Astrocyte of the hippocampus (primary cell): Measurements from ENCODE around the gene TECR.
"Not testable (repeated sequence)": the region's sequence is repeated elsewhere in the genome, so short reads cannot be mapped to it uniquely, and the experiment has no call there.

Experiments used
- DNase-seq: peaks from one replicate; pipeline ENCODE4 v3.0.0; 2011; ENCODE audit warnings: low read depth, low spot score

The TECR gene

DNA sequence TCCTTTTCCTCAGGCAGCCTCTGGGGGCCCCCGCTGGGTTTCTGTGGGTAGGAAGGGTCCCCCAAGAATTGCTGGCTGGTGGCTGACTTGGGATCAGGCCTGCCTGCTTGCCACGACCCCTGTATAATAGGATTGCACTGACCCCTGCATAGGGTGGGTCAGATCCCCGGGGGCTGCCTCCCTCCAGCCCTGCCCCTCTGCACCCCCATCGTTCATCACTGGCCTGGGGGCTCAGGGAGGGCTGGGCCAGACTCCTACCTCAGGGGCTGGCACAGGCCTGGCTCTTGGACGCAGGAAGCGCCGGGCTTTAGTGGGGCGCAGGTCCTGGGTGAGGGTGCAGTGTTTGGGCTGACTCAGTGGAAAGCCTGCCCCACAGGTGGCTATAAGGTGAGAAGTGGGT lies 31.9 kb downstream of the TECR start:
- DNase-seq: no peak

DNA sequence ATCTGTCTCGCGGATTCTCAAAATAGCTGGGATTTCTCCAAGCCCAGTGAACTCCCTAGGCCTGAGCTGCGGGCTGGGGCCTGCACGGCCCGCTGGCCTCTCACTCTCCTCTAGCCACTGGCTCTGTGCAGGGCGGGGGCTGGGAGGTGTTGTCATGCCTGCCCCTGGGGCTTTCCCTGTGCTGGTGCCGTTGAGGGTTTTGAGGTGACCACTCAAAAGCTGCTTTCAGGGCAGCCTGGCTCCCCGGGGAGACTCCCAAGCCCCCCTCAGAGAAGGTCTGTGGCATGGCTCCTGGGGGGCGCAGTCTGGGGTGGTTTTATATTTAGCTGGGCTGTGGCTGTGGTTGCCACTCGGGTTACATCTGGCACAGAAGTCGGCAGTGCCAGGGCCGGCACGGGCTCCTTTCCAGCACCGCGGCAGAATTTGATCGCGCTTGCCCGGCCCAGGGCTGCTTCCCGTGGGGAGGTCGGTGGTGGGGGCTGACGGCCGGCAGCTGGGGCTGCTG lies 32.5 kb downstream of the TECR start:
- DNase-seq: peak; percentile 73

DNA sequence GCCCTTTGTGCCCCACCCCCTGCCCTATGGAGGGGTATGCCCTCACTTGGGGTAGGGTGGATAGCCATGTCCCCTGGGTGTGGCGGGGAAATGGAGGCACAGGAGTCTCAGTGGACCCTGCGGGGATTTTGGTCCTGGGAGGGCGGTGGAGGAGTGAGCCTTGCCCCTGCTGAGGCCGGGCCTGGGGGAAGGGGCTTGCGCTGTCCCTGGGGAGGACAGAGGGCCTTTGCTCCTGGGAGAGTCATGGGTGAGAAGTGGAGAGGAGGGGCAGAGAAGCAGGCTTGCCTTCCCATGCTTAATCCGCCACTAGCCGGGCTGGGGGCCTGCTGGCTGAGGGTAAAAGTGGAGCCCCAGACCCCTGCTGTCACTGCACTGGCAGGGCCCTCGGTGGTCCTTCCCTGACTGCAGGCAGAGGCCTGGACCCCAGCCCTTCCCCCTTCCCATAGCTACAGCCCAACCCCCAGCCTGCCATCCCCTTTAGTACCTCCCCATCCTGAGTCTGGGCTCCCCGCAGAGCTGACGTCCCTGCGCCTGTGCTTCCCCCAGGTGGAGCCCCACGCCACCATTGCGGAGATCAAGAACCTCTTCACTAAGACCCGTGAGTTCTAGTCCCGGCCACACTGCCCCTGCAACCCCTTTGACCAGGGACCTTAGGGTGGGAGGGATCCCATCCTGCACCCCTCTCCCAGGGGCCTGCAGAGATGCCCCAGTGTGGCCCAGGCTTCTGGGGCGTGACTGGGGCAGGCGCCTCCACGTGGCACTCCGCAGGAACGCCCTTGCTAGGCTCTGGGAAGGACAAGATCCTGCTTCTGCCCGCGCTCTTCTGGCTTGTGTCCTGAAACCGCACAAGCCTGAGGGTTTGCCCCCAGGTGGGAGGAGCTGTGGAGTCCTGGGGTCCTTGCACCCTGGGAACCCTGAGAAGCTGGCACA lies 33.5 kb downstream of the TECR start:
- DNase-seq: no peak

DNA sequence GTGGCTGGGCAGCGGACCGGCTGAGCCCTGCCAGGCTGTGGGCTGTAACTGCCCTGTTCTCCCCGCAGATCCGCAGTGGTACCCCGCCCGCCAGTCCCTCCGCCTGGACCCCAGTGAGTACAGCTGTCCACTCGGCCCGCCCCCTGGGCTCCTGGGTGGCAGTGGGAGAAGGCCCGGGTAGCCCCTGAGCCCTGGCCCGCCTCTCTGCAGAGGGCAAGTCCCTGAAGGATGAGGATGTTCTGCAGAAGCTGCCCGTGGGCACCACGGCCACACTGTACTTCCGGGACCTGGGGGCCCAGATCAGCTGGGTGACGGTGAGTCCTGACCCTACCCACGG lies 34.2 kb downstream of the TECR start:
- DNase-seq: no peak

DNA sequence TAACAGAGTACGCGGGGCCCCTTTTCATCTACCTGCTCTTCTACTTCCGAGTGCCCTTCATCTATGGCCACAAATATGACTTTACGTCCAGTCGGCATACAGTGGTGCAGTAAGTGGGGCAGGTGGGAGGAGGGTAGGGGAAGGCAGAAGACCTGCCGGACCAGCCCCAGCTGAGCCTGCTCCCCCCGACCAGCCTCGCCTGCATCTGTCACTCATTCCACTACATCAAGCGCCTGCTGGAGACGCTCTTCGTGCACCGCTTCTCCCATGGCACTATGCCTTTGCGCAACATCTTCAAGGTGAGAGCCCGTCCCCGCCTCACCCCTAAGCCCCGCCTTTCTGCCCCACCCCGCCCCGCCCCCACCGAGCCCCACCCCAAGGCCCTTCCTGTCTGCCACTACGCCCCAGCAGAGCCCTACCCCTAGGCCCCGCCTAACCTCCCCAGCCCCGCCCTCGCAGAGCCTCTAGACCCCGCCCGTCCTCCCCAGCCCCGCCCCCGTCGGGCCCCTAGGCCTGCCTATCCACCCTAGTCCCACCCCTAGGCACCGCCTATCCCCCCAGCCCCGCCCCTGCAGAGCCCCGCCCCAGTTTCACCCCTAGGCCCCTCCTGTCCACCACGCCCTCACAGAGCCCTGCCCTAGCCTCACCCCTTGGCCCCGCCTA lies 34.7 kb downstream of the TECR start:
- DNase-seq: no peak

DNA sequence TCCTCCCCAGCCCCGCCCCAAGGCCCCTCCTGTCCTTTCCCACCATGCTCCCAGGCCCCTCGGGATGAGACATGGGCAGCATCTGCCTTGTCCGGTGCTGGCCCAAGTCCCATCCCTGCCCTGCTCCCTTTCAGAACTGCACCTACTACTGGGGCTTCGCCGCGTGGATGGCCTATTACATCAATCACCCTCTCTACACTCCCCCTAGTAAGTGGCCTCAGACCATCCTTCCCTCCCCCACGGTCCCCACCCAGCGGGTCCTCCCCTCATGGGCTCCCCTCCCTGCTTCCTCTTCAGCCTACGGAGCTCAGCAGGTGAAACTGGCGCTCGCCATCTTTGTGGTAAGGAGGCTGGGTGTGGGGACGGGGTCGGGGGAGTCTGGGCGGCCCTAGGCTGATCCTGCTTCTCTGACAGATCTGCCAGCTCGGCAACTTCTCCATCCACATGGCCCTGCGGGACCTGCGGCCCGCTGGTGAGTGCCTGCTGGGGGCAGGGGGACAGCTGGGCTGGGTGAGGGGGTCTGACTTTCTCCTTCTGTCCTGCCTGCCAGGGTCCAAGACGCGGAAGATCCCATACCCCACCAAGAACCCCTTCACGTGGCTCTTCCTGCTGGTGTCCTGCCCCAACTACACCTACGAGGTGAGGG lies 35.4 kb downstream of the TECR start:
- not testable (repeated sequence) for DNase-seq

DNA sequence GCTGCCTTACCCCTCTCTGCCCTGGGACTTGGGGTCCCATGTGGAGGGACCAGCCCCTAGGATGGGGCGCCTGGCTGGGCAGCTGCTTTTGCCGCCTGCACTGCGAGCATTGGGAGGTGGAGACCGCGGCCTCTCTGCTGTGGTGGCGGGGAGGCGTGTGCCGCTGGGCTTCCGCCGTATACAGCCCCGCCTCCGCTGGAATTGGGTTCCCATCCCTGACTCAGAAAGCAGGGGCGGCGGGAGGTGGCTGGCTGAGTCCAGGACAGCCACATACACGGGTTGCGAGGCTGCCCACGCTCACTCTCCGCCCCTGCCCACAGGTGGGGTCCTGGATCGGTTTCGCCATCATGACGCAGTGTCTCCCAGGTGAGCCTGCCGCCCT lies 35.9 kb downstream of the TECR start:
- no peak for DNase-seq

DNA sequence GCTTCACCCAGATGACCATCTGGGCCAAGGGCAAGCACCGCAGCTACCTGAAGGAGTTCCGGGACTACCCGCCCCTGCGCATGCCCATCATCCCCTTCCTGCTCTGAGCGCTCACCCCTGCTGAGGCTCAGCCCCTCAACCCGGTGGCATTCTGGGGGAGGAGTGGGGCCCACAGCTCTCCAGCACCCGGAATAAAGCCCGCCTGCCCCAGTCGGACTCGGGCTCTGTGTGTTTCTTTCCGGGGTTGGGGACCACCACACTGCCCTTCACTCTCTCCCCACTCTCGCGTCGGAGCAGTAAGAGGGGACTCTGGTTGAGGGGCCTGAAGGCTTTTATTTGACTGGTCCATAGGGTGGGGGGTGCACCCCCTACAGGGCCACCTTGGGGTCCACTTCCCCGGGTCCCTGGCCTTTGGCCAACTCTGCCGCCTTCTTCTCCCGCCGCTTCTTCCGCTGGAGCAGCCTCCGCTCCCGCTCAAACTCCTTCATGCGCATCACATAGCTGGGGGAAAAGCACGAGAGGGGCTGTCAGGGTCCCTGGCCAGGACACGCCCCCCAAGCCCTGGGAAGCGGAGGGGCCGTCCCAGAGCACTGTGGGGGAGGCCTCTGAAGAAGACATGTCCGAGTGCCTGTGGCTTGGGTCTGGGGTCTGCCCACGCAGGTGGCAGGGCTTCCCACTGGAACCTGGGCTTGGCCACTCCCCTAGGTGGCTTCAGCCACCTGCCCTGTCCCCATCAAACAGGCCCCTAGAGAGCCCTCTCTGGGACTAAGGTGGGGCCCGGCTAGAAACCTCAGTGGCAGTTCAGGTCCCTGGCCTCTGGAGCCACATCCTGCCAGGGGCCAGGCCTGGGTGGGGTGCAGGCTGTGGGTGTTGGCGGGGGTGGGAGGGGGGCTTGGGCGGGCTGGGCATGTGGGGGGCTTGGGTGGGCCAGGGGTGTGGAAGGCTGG lies 36.6 kb downstream of the TECR start:
- no peak for DNase-seq

DNA sequence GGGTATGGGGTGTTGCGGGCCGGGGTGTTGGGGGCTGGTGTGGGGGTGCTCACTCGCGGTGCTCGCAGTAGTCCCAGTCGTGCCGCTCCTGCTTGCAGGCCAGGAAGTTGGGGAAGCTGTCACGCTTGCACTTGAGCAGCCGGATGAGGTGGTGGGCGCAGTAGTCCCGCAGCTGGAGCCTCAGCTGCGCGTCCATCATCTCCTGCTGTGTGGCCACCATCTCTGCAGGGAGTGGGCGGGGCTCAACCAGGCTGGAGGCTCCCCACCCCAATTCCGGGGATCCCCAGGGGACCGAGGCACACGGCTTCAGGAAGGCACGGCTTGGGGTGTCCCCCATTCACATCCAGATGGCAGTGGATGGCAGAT lies 37.3 kb downstream of the TECR start:
- DNase-seq: no peak

DNA sequence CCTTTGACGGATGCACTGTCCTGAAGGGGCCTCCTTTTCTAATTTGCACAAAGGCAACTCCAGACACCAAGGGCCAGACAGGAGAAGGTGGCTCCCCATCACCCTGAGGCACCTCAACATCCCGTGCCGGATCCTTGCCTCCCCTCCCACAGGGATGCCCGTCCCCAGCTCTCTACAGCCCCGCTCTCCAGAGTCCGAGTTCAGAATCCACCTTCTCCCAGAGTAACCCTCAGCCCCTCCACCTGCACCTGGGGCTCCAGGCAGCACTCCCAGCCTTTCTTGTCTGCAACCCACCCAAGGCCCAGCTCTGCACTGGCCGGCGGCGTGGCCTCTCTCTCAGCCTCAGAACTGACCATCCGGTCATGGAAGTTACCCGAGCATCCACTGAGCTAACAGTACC lies 37.7 kb downstream of the TECR start:
- no peak for DNase-seq

DNA sequence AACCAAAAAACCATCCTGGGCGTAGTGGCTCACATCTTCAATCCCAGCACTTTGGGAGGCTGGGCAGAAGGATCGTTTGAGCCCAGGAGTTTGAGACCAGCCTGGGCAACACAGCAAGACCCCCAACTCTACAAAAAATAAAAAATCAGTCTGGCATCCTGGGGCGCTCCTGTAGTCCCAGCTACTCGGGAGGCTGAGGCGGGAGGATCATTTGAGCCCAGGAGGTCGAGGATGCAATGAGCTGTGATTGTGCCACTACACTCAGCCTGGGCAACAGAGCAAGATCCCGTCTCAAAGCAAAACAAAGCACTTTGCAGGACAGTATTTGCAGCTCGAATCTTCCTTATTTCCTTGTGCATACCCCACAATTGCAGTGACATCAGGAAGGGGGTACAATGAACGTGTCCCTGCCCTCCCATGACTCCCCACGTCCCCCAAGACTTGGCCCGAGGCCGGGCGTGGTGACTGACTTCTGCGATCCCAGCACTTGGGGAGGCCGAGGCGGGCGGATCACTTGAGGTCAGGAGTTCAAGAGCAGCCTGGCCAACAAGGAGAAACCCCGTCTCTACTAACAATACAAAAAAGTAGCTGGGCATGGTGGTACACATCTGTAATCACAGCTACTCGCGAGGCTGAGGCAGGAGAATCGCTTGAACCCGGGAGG lies 41.6 kb downstream of the TECR start:
- DNase-seq: no peak

DNA sequence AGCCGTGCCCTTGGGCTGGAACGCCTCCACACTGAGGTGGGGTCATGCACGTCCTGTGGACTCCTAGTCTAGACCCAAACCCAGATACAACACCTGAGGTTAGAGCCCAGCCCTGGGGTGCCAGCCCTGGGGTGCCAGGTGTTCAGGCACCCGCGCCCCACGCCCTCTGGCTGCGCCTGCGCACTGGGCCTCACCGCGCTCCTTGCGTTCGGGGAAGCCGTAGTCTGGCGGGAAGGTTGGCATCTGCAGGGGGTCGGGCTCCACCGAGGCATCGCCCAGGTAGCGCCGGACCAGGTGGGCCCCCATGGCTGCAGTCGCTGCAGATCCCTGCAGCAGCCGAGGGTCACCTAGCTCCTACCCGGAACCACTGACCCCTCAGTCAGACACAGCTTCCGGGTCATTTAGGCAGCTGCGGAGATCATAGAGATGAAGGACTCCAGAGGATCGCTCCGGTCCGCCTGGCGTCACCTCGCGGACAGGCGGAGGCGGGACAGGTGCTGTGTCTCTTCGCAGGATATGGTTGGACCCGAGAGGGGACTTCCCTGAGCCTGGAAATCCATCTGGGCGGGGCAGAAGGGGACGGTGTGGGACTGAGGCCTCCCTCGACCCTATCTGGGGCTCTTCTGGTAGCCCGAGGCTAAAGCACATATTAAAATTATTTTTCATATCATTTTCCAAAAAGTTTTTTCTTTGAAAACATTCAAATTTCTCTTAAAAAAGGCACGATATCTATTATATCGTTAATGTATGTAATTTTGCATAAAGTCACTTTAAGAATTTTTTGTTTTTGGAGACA lies 42.5 kb downstream of the TECR start, which contains the start of gene NDUFB7:
NDUFB7 (minus strand) TSS at position 372 of the 796 bp plus-strand sequence; CDS start at position 306, 66 bp downstream.
- DNase-seq: peak; percentile 96

DNA sequence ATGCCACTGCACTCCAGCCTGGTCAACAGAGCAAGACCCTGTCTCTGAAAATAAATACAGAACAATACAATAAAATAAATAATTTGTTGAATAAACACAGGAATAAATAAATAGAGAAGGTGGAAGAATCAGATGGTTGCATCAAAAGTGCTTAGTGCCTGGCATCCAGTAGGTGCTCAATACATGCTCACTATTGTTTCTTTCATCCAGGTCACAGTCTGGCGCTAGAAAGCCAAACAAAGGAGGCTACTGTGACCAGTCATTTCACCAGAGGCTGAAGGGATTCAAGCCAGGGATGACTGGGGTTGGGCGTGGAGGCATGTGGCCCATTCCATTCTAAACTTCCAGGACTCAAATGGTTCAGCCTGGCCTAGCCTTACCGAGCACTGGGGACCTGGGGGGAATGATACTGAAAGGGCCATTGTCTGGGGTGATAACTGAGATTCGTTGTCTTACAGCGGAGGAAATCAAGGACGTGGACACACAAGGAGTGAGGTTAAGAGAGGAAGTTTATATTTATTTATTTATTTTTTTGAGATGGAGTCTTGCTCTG lies 46.1 kb downstream of the TECR start:
- DNase-seq: no peak

DNA sequence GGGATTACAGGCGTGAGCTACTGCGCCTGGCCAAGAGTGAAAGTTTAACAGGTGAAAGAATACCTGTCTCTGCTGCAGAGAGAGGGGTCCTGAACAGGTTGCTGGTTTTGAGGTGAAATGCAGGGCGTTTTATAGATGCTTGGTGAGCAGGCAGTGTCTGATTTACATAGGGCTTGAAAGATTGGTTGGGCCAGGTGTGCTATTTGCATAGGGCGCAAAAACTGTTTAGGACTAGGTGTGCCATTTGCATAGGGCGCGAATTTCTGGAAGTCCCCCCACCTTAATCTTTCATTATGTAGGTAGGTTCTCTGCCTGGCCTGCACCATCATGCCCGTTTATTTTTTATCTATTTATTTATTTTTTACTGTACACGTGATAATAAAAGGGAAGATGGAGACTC lies 47.0 kb downstream of the TECR start:
- DNase-seq: no peak

DNA sequence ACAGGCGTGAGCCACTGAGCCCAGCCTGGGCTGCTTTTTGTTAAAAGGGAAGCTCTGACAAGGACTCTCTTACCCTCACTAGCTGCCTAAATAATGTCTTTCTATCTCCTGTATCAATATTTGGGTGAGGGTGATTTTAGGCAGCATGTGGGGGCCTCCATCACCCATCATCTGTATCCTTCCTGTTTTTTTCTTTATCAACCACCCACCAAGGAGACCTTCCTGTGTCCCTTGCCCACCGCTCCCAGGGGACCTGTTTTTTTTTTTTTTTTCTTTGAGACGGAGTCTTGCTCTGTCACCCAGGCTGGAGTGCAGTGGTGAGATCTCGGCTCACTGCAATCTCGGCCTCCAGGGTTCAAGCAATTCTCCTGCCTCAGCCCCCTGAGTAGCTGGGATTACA lies 47.9 kb downstream of the TECR start:
- no peak for DNase-seq

DNA sequence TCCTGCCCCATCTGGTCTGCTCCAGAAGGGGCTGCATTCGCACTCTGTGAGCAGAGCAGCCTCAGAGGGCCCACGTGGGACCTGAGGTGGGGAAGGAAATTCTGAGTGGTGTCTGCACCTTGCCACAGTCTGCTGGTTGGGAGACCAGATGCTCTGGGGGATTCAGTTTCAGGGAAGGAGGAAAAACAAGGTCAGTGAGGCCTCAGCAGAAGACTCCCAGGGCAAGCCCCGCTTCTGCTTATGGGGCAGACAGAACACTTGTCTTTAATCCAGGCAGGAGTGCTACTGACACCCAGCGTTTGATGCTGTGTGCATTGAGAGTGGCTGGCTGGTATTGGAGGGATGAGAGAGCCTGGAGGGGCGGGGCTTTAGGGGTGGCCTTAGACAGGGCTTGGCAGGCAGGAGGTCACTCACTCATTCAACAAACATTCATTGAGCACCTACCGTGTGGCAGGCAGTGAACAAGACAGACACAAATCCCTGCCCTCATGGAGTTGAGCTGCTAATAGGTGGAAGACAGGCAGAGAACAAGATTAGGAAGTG lies 48.6 kb downstream of the TECR start:
- no peak for DNase-seq

DNA sequence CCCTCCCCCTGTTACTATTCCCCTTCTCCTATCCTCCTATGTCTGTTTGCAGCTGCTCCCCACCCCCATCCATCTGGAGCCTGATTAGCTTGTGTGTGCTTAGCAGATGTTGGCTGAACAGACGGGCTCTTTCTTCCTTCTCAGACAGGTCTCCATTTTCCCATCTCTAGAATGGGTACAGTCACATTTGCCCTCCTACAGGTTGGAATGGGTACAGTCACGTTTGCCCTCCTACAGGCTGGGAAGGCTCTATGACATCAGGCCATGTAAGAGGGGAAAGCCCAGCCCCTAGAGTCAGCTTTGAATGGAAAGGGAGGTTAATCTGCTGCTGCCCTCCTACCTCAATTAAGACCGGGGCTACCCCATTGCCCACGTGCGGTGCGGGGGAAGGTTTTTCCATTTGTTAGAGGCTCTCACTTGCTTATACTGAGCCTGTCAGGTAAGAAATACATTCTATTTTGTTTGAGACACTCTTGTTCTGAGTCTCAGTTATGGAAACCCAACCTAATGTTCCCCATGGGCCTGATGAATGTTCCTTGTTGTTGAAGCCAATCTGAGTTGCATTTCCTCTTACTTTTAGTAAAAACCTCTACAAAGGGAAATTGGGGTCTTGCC lies 51.3 kb downstream of the TECR start:
- no peak for DNase-seq

DNA sequence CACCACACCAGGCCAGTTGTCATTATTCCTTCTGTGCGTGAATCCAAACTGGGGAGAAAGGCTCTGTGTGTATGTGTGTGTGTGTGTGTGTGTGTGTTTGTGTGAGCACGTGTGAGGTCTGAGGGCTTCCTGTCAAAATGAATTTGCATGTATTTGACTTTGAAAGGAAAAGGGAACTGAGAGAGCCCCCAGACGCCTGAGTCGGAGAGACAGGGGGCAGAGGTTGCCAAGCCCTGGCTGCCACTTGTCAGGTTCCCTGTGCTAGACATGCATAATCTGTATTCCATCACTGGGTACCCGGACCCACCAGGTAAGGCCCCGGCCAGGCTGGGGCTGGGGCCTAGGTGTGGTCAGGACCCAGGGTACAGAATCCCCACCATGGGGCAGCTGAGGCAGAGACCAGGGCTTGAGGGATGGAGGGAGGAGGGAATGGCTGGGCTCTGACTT lies 53.5 kb downstream of the TECR start, which contains the start of gene CLEC17A:
CLEC17A (plus strand) TSS at position 191 of the 447 bp plus-strand sequence; CDS start at position 268, 77 bp downstream.
- no peak for DNase-seq

DNA sequence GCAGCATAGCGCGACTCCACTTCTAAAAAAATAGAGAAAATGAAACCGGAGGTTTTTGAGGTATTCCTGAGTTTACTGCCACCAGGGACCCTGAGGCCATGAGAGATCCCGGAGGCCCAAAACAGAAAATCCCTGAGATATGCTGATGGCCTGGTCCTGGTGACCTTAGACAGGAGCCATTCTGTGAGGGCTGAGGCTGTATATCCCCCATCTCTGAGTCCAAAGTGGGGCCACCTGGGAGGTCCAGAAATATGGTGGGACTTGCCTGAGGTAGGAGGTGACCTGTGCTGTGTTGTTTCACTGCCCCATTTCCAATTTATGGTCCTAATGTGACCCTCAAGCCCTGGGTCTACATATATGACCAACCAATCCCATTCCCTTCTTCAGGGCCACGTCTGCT lies 55.0 kb downstream of the TECR start:
- DNase-seq: not testable (repeated sequence)
